ENCODE results near the gene OPCML. TPM values are rescaled to one million over a fixed set of nuclear protein-coding genes. Genes with fewer than 3 reads are reported as not detected.

OPCML gene
- total RNA-seq, 1 experiment from 2014 or later = 0.13 TPM

- peaks cover 15% of the 10 kb centered on the region for H3K27me3 ChIP-seq (replicated peaks; ENCODE audit: insufficient read depth, low read depth, low read length, poor library complexity)
- no peaks in the 10 kb centered on the region for H3K9me3 ChIP-seq (ENCODE audit: low read depth, low read length, poor library complexity, severe bottlenecking)
- H3K4me1 ChIP-seq (ENCODE audit: insufficient read depth, low read length, poor library complexity, severe bottlenecking) = no peaks in the 10 kb centered on the region
- H3K27ac ChIP-seq (ENCODE audit: low read depth, low read length, poor library complexity, severe bottlenecking) = no peak overlapping the region
- no peak for DNase-seq (ENCODE audit: low spot score)
- no peak overlapping the region for H3K4me3 ChIP-seq (ENCODE audit: low read depth, low read length, poor library complexity, severe bottlenecking)
- no peaks in the 10 kb centered on the region for H3K36me3 ChIP-seq (ENCODE audit: insufficient read depth, low read length, poor library complexity, severe bottlenecking)
- POLR2A ChIA-PET (ENCODE audit: low non-redundant PET) = no interaction called here
- no TSS peak for BruUV-seq (replicated peaks)
- CTCF ChIA-PET = no interaction called here
- intact Hi-C loops (cut with micrococcal nuclease; ENCODE audit: unreplicated experiment) = no loop called here
- TF ChIP-seq EZH2 (IDR thresholded peaks at IDR 0.05; ENCODE audit: borderline replicate concordance, low read depth, low read length, poor library complexity, severe bottlenecking) = no peak
These were observed 618.4 kb downstream of the OPCML start for GRCh38 chr11:132913886-132914285.

DNA sequence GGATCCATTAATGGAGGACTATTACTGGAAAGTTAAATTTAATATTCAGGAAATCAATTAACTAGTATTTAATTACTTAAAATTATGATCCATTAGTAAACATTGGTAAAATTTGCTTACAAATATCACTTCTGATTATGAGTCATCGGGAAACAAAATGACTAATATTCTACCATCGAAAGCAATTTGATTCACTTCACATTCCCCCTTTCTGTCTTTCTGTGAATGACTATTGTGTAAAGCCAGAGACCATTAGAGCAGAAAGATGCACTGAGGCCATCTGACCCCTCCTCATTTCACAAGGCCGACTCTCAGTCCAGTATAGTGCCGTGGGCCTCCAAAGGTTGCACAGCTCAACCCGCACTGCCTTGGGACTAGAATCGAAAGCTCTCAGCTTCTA, 619.0 kb downstream of the OPCML start:
- no TSS peak for BruUV-seq (replicated peaks)
- intact Hi-C loops (cut with micrococcal nuclease; ENCODE audit: unreplicated experiment) = no loop called here
- TF ChIP-seq EZH2 (IDR thresholded peaks at IDR 0.05; ENCODE audit: borderline replicate concordance, low read depth, low read length, poor library complexity, severe bottlenecking) = no peak
- TF ChIP-seq, protein P1, sequence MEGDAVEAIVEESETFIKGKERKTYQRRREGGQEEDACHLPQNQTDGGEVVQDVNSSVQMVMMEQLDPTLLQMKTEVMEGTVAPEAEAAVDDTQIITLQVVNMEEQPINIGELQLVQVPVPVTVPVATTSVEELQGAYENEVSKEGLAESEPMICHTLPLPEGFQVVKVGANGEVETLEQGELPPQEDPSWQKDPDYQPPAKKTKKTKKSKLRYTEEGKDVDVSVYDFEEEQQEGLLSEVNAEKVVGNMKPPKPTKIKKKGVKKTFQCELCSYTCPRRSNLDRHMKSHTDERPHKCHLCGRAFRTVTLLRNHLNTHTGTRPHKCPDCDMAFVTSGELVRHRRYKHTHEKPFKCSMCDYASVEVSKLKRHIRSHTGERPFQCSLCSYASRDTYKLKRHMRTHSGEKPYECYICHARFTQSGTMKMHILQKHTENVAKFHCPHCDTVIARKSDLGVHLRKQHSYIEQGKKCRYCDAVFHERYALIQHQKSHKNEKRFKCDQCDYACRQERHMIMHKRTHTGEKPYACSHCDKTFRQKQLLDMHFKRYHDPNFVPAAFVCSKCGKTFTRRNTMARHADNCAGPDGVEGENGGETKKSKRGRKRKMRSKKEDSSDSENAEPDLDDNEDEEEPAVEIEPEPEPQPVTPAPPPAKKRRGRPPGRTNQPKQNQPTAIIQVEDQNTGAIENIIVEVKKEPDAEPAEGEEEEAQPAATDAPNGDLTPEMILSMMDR (conservative IDR thresholded peaks at IDR 0.05; ENCODE audit: low read depth, low read length) = no peak
- Histone ChIP-seq H3K27ac (ENCODE audit: low read depth, low read length, poor library complexity, severe bottlenecking) (no peak overlapping the region), H3K4me1 (ENCODE audit: insufficient read depth, low read length, poor library complexity, severe bottlenecking) (no peaks in the 10 kb centered on the region), H3K9me3 (ENCODE audit: low read depth, low read length, poor library complexity, severe bottlenecking) (no peaks in the 10 kb centered on the region), H3K27me3 (replicated peaks; ENCODE audit: insufficient read depth, low read depth, low read length, poor library complexity) (peaks cover 15% of the 10 kb centered on the region), H3K36me3 (ENCODE audit: insufficient read depth, low read length, poor library complexity, severe bottlenecking) (no peaks in the 10 kb centered on the region), H3K4me3 (ENCODE audit: low read depth, low read length, poor library complexity, severe bottlenecking) (no peak overlapping the region)
- DNase-seq (ENCODE audit: low spot score) = no peak
- POLR2A ChIA-PET (ENCODE audit: low non-redundant PET) = no interaction called here
- CTCF ChIA-PET = no interaction called here

DNA sequence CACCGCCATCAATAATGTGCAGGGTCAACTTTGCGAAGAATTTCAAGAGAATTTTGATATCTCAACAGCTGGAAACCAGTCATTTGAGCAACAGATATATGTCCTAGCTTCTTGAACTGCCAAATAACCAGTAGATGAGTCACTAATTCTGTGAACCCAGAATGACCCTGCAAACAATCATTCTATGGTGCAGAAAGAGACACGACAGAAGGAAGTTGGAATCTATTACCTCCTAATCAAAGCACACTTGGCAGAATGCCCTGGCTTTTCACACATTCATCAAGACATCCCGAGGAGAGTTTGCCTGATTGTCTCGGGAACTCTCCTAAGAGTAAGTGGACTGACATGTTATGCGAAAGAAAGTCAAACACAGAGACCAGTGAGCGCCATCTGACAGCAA, 621.1 kb downstream of the OPCML start:
- peak; percentile 88 for DNase-seq (ENCODE audit: low spot score)
- BruUV-seq (replicated peaks) = no TSS peak
- H3K4me3 ChIP-seq (ENCODE audit: low read depth, low read length, poor library complexity, severe bottlenecking) = no peak overlapping the region
- CTCF ChIA-PET = no interaction called here
- no peaks in the 10 kb centered on the region for H3K9me3 ChIP-seq (ENCODE audit: low read depth, low read length, poor library complexity, severe bottlenecking)
- POLR2A ChIA-PET (ENCODE audit: low non-redundant PET) = no interaction called here
- intact Hi-C loops (cut with micrococcal nuclease; ENCODE audit: unreplicated experiment) = no loop called here
- H3K27ac ChIP-seq (ENCODE audit: low read depth, low read length, poor library complexity, severe bottlenecking) = no peak overlapping the region
- peaks cover 6% of the 10 kb centered on the region for H3K27me3 ChIP-seq (replicated peaks; ENCODE audit: insufficient read depth, low read depth, low read length, poor library complexity)
- no peaks in the 10 kb centered on the region for H3K36me3 ChIP-seq (ENCODE audit: insufficient read depth, low read length, poor library complexity, severe bottlenecking)
- no peaks in the 10 kb centered on the region for H3K4me1 ChIP-seq (ENCODE audit: insufficient read depth, low read length, poor library complexity, severe bottlenecking)
- TF ChIP-seq EZH2 (IDR thresholded peaks at IDR 0.05; ENCODE audit: borderline replicate concordance, low read depth, low read length, poor library complexity, severe bottlenecking) = no peak
- TF ChIP-seq, protein P1 (conservative IDR thresholded peaks at IDR 0.05; ENCODE audit: low read depth, low read length) = no peak

DNA sequence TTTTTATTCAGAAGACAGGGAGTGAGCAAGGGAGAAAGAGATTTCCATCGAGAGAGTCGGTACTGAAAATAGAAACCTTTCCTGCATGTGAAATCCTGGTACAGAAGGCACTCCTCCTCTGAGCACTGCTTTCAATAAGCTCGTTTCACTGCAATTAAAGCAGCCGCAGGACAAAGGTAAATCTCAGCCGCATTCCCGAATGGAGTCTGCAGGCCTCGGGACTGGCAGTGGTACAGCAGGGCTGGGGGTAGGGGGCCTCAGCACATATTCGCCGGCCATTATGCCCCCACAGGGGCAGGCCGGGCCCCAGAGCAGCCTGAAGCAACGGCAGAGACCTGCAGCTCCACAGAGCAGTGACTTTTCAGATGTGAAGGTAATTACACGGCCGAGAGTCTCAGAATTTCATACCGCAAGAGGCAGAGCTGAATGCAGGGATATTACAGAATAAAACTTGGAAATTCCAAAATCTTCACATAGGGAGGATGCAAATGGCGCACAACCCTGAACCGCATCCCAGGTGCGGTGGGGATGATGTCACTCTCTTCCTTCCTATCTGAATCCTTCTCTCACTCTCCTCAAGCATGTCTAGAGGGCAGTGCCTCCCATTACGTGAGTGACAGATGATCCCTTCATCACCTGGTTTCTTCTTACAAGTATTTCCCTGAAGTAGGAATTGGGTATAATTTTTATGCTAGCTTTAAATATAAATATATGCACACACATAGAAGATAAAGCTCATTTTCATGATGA, 622.1 kb downstream of the OPCML start:
- Histone ChIP-seq H3K27ac (ENCODE audit: low read depth, low read length, poor library complexity, severe bottlenecking) (no peak overlapping the region), H3K9me3 (ENCODE audit: low read depth, low read length, poor library complexity, severe bottlenecking) (no peaks in the 10 kb centered on the region), H3K36me3 (ENCODE audit: insufficient read depth, low read length, poor library complexity, severe bottlenecking) (no peaks in the 10 kb centered on the region), H3K27me3 (replicated peaks; ENCODE audit: insufficient read depth, low read depth, low read length, poor library complexity) (peaks cover 6% of the 10 kb centered on the region), H3K4me3 (ENCODE audit: low read depth, low read length, poor library complexity, severe bottlenecking) (no peak overlapping the region), H3K4me1 (ENCODE audit: insufficient read depth, low read length, poor library complexity, severe bottlenecking) (no peaks in the 10 kb centered on the region)
- no peak for TF ChIP-seq EZH2 (IDR thresholded peaks at IDR 0.05; ENCODE audit: borderline replicate concordance, low read depth, low read length, poor library complexity, severe bottlenecking)
- TF ChIP-seq, protein P1 (conservative IDR thresholded peaks at IDR 0.05; ENCODE audit: low read depth, low read length) = no peak
- CTCF ChIA-PET = interaction anchor here (0.5 kb wide), 1 partner anchor 1501 kb away, joined by 5 read pairs; no protein-coding TSS in a partner anchor
- no TSS peak for BruUV-seq (replicated peaks)
- DNase-seq (ENCODE audit: low spot score) = no peak
- intact Hi-C loops (cut with micrococcal nuclease; ENCODE audit: unreplicated experiment) = no loop called here
- POLR2A ChIA-PET (ENCODE audit: low non-redundant PET) = no interaction called here

Measured in A673 (cell line).